ENCODE results near the gene IFT122.

DNA sequence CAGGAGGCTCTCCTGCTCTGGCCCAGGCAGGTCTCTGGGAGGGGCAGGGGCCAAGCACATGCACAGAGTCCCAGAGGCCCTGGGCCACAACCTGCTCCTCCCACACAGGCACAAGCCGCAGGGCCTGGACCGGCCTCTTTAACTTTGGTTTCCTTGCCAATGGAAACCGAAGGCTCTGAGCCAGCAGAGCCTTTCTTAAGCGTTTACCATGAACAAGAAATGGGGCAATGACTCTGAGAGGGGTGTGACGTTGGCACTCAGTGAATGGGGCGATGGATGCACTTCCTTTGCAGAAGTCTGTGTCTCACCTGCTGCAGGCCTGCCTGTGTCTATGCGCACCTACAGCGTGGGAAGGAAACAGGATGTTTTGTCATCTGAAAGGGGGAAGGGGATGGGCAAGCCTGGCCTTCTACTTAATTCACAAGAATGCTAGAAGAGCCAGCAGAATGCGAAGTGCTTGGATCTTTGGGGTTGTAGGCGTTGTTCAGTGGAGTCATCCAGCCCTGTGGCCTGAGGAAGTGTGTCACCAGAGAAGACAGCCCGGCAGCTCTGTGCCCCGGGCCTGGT is 41.8 kb downstream of the IFT122 start:
- TF ChIP-seq, protein P1, sequence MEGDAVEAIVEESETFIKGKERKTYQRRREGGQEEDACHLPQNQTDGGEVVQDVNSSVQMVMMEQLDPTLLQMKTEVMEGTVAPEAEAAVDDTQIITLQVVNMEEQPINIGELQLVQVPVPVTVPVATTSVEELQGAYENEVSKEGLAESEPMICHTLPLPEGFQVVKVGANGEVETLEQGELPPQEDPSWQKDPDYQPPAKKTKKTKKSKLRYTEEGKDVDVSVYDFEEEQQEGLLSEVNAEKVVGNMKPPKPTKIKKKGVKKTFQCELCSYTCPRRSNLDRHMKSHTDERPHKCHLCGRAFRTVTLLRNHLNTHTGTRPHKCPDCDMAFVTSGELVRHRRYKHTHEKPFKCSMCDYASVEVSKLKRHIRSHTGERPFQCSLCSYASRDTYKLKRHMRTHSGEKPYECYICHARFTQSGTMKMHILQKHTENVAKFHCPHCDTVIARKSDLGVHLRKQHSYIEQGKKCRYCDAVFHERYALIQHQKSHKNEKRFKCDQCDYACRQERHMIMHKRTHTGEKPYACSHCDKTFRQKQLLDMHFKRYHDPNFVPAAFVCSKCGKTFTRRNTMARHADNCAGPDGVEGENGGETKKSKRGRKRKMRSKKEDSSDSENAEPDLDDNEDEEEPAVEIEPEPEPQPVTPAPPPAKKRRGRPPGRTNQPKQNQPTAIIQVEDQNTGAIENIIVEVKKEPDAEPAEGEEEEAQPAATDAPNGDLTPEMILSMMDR (IDR thresholded peaks at IDR 0.05) = no peak
- no peak for TF ChIP-seq POLR2A (IDR thresholded peaks at IDR 0.05)

All from right lobe of liver (tissue), 4 donors.